Epithelial cell of esophagus (primary cell): ENCODE results near the gene INAFM1.

ENCODE experiments used
- DNase-seq: peaks from one replicate; pipeline ENCODE4 v3.0.0; 2010; ENCODE audit warnings: low read depth
- H3K4me3 ChIP-seq: 2 replicates; pipeline ENCODE4 v1.5.1; 2011; ENCODE audit warnings: mild to moderate bottlenecking, low read length, control low read depth
- TF ChIP-seq, protein P1 (sequence below): IDR thresholded peaks from 2 replicates; pipeline ENCODE4 v1.5.1; 2011; ENCODE audit warnings: low read depth, mild to moderate bottlenecking, low read length, control low read depth, inconsistent platforms; ENCODE audit not compliant: insufficient read depth; ENCODE audit errors: missing control alignments

Gene INAFM1

GRCh38 chr19:47228937-47229675, 45.6 kb upstream of the INAFM1 start:
- peak; percentile 47 for DNase-seq
- peak overlapping the region; percentile 89 for H3K4me3 ChIP-seq
- TF ChIP-seq, protein P1, sequence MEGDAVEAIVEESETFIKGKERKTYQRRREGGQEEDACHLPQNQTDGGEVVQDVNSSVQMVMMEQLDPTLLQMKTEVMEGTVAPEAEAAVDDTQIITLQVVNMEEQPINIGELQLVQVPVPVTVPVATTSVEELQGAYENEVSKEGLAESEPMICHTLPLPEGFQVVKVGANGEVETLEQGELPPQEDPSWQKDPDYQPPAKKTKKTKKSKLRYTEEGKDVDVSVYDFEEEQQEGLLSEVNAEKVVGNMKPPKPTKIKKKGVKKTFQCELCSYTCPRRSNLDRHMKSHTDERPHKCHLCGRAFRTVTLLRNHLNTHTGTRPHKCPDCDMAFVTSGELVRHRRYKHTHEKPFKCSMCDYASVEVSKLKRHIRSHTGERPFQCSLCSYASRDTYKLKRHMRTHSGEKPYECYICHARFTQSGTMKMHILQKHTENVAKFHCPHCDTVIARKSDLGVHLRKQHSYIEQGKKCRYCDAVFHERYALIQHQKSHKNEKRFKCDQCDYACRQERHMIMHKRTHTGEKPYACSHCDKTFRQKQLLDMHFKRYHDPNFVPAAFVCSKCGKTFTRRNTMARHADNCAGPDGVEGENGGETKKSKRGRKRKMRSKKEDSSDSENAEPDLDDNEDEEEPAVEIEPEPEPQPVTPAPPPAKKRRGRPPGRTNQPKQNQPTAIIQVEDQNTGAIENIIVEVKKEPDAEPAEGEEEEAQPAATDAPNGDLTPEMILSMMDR, result no peak

DNA sequence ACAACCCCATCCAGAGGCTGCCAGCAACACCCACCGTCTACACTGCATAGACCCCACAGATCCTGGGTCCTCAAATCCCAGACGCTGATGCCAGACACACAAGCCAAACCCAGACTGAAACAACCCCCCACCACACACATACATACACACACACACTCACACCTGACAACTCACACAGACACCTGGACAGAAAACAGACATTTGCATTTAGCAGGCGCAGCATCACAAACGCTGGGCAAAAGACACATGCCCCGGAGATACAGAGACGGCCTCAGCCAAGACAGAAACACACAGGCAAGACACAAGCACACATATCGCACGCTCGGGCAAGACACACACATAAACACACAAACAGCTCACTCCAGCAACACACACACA, 45.0 kb upstream of the INAFM1 start:
- TF ChIP-seq, protein P1, result no peak
- DNase-seq, result no peak
- peak overlapping the region; percentile 89 for H3K4me3 ChIP-seq

- TF ChIP-seq, protein P1, result peak; percentile 55
- H3K4me3 ChIP-seq, result peak overlapping the region; percentile 89
- DNase-seq, result peak; percentile 54
Measured at GRCh38 chr19:47230054-47230920, 44.4 kb upstream of the INAFM1 start.

DNA sequence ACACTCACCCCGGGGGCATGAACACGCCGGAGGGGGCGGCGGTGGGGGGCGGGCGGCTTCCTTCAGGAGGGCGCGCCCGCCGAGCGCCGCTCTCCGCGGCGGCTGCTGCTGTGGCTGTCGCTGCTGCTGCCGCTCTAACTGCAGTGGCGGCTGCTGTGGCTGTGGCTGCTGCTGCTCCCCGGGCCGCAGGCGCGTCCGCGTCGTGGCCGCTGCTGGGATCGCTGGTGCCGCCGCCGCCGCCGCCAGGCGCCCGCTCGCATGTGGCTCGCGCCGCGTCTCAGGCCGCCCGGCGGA, 43.8 kb upstream of the INAFM1 start, which contains the start of gene BBC3:
Gene BBC3, minus strand, starts transcription at position 279 of the 294 bp plus-strand sequence. CDS start 2,768 bp downstream, outside the sequence.
- TF ChIP-seq, protein P1, result no peak
- no peak for DNase-seq
- H3K4me3 ChIP-seq, result peak within 1 kb of the TSS; percentile 89

DNA sequence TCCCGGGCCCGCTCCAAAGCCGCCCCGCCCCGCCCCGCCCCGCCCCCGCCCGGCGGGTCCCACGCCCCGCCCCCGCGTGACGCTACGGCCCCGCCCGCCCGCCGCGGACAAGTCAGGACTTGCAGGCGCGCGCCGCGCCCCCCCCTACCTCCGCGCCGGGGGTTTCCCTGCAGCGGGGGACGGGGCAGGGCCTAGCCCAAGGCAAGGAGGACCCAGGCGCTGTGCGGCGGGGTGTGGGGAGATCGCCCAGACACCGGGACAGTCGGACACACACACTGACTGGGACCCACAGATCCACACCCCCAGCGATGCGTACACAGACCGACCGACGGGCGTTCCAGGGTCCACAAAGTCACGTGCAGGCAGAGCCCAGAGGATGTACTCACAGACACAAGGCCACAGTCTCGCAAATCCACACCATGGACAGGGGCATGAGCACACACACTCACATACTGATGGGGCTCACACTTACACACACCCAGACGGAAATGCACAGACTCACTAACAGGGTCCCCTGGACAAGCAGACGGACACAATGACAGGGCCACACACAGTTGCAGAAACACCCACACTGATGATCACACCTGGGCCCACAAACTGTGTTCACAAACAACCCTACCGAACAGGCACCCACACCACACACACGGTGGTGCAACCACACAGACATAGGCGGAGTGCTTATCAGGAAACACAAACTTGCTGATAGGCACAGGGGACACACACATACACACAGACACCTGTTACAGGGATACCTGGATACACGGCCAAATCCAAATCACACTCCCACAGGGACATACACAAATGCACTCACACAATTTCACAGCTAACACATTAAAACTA, 43.2 kb upstream of the INAFM1 start:
- TF ChIP-seq, protein P1, result no peak

GRCh38 chr19:47232422-47233211, 42.1 kb upstream of the INAFM1 start:
- peak; percentile 93 for DNase-seq
- peak overlapping the region; percentile 64 for H3K4me3 ChIP-seq
- TF ChIP-seq, protein P1, result no peak

More for the DNA sequence above, 43.2 kb upstream of the INAFM1 start:
- H3K4me3 ChIP-seq, result peak overlapping the region; percentile 64
- DNase-seq, result peak; percentile 87
